HG03095 (cell line): Measurements from ENCODE around the gene LIN7C.
"Not testable (repeated sequence)": the region's sequence is repeated elsewhere in the genome, so short reads cannot be mapped to it uniquely, and the experiment has no call there.

Source experiments
- ATAC-seq: cut with Tn5 transposase; IDR thresholded peaks from one replicate; pipeline ENCODE4 v1.9.1; 2021; ENCODE audit warnings: moderate library complexity; ENCODE audit not compliant: unreplicated experiment

Gene LIN7C

DNA sequence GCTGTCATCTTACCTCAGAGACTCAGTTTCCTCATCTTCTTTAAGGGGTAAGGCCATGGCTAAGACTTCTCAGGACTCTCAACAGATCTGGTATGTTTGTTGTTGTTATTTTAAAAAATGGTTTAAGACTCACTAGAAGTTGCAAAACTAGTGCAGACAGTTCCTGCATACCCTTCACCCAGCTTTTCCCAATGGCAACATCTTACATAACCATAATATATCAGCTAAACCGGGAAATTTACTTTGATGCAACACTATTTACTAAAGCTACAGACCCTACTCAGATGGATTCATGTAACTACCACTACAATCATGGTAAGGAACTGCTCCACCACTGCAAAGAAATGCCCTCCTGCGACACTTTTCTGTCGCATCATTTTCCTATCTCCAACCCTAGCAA is 54.4 kb downstream of the LIN7C start:
- no peak for ATAC-seq

DNA sequence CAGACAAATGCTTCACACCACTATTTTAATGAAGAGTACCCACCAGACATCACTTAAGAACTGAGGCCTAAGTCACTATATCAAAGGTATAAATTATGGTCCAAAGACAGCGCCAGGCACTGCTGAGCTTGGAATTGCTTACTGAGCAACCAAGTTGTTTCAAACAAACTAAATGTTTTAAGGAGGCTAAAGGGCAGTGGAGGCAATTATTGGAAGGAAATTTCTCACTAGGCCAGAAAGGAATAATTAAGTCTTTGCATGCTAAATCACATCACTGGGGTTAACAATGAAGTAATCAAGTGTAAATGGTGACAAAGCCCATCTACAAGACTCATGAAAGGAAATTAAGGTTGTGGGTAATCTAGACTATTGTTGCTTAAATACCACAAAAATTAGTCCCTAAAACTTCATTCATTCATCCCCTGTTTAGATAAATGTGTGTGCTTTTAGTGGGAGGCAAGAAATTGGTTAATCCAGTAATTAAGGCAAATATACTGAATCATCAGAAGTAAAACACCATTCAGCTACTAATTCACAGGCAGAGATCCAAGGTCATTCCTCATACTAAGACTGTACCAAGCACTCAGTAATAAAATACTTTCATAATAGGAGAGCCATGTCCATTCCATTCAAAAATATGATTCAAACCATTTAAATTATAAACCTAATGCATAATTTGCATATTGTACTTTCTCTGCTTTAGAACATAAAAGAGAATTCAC is 55.2 kb downstream of the LIN7C start:
- no peak for ATAC-seq

DNA sequence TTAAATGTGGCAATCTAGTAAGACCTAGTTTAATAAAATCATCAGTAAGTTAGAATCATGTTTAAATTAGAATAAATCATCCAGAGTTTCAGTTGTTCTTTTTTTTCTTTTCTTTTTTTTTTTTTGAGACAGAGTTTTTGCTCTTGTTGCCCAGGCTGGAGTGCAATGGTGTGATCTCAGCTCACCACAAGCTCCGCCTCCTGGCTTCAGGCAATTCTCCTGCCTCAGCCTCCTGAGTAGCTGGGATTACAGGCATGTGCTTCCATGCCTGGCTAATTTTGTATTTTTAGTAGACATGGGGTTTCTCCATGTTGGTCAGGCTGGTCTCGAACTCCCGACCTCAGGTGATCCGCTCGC is 58.4 kb downstream of the LIN7C start:
- ATAC-seq: not testable (repeated sequence)

DNA sequence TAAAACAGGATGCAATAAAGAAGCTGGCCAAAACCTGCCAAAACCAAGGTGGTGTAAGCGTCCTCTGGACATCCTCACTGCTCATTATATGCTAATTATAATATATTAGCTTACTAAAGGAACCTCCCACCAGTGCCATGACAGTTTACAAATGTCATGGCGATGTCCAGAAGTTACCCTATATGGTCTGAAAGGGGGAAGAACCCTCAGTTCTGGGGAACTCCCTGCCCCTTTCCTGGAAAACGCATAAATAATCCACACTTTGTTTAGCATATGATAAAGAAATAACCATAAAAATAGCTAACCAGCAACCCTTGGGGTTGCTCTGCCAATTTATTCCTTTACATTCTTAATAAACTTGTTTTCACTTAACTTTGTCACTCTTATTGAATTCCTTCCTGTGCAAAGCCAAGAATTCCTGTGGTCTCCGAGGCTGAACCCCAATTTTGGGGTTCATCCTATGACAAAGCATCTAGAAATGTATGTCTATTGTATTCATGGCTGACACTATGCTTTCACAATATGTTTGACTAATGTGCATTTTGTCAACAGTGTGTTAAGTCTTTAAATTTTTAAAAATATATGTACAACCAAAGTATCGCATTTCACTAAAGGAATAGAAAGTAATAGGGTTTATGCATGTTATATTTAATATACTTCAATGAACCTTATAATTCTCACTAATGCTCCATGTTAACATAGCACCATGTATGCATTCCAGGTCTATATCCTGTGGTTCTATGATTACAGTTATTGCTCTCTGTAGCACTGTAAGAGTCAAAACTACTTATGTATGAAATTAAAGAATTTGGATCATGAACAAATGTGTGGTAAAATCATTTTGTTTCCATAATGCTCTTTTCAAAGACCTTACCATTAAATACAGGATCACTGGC is 59.0 kb downstream of the LIN7C start:
- no peak for ATAC-seq

DNA sequence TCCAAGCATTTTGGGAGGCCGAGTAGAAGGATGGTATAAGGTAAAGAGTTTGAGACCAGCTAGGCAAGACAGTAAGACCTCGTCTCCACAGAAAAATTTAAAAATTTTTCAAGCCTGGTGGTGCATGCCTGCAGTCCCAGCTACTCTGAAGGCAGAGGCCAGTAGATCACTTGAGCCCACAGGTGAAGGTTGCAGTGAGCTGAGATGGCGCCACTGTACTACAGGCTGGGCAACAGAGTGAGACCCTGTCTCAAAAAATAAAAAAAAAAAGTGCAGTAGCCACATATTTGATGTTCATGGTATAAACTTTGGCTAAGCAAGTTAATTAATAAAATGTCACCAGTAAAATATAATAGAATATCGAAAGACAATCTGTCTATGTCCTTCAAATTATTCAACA is 60.9 kb downstream of the LIN7C start:
- ATAC-seq: no peak

DNA sequence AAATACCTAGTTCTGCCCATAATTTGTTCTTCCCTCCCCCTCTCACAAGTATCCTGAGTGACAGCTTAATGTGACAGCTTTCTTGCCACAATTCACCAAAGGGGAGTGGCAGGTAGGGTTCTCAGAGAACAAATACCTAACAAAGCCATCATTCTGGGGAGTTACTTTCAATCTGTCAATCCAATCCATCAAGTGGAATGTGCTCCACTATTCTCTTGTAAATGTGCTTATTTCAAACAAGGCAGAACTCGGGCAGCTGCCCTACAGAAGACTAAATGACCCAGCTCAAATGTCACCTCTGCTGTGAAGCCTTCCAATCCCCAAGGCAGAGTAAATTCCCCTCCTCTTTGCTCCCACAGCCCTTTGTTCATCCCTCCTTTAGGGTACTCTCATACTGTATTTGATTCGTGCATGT is 61.8 kb downstream of the LIN7C start:
- no peak for ATAC-seq
